HepG2 (cell line): ENCODE results near the gene GRHPR. TPM values are rescaled to one million over a fixed set of nuclear protein-coding genes. Genes with fewer than 3 reads are reported as not detected.

Source experiments
- AHR ChIP-seq: IDR thresholded peaks from 2 replicates; pipeline ENCODE4 v1.6.1; 2018; ENCODE audit warnings: missing genetic modification reagents, missing compliant biosample characterization
- CBFB ChIP-seq: sonication (generic); formaldehyde crosslinking; IDR thresholded peaks from 2 replicates; pipeline ENCODE4 v1.4.0; 2020; ENCODE audit warnings: missing genetic modification reagents
- IRX3 ChIP-seq: sonication (generic); formaldehyde crosslinking; IDR thresholded peaks from 2 replicates; pipeline ENCODE4 v1.8.1; 2023; ENCODE audit warnings: mild to moderate bottlenecking, low read depth, missing genetic modification reagents, borderline replicate concordance
- PAX8 ChIP-seq: sonication (generic); formaldehyde crosslinking; IDR thresholded peaks from 2 replicates; pipeline ENCODE4 v1.8.0; 2022; ENCODE audit warnings: mild to moderate bottlenecking, missing genetic modification reagents, borderline replicate concordance
- POLR2A ChIP-seq, 2 experiments: IDR thresholded peaks; 2 replicates each; pipeline ENCODE4 v1.6.1; 2011; ENCODE audit warnings: low read depth in 2 of 2, low read length in 2 of 2, mild to moderate bottlenecking in 1 of 2, moderate library complexity in 1 of 2; ENCODE audit not compliant: insufficient read depth in 1 of 2
- RXRB ChIP-seq: IDR thresholded peaks from 2 replicates; pipeline ENCODE4 v1.6.1; 2016; ENCODE audit warnings: borderline replicate concordance, missing genetic modification reagents, missing compliant biosample characterization
- SMC3 ChIP-seq: IDR thresholded peaks from 2 replicates; pipeline ENCODE4 v1.6.1; 2011; ENCODE audit warnings: low read length, improper control_type of control experiment
- YEATS2 ChIP-seq: sonication (generic); formaldehyde crosslinking; IDR thresholded peaks from 2 replicates; pipeline ENCODE4 v1.4.0; 2020; ENCODE audit warnings: missing genetic modification reagents, borderline replicate concordance
- ZNF180 ChIP-seq: sonication (generic); formaldehyde crosslinking; IDR thresholded peaks from 2 replicates; pipeline ENCODE4 v1.4.0; 2020; ENCODE audit warnings: low read depth, missing genetic modification reagents, borderline replicate concordance
- ZNF468 ChIP-seq: sonication (generic); formaldehyde crosslinking; IDR thresholded peaks from 2 replicates; pipeline ENCODE4 v1.8.0; 2022; ENCODE audit warnings: mild to moderate bottlenecking, moderate library complexity, missing genetic modification reagents
- ZNF570 ChIP-seq: sonication (generic); formaldehyde crosslinking; IDR thresholded peaks from 2 replicates; pipeline ENCODE4 v1.4.0; 2020; ENCODE audit warnings: mild to moderate bottlenecking, missing genetic modification reagents, borderline replicate concordance
- ZNF577 ChIP-seq: sonication (generic); formaldehyde crosslinking; IDR thresholded peaks from 2 replicates; pipeline ENCODE4 v1.4.0; 2020; ENCODE audit warnings: mild to moderate bottlenecking, low read depth, missing genetic modification reagents, borderline replicate concordance
- polyA plus RNA-seq, 8 experiments: library from polyadenylated mRNA; depleted of rRNA in 3 of 8; stranded (reverse) in 7 of 8; unstranded in 1 of 8; fragments of >200 nt; fragmentation: Illumina TruSeq in 4 of 8; extraction: Trizol in 4 of 8; gene quantifications; 2 replicates each; pipeline versions ENCODE4 v1.2.1 to v1.2.3, GENCODE V29; 2011 to 2016; ENCODE audit warnings: low read depth in 4 of 8, missing spikeins in 1 of 8, mixed read lengths in 1 of 8; ENCODE audit not compliant: insufficient read depth in 1 of 8
- total RNA-seq, 5 experiments: library from RNA; depleted of rRNA; stranded (reverse); fragments of >200 nt; fragmentation: Illumina TruSeq; extraction: Trizol; gene quantifications; 2 replicates each; pipeline ENCODE4 v1.2.3, GENCODE V29; 2016; ENCODE audit warnings: low read depth in 1 of 5
- TF ChIP-seq, protein P1 (sequence below): IDR thresholded peaks from 2 replicates; pipeline ENCODE4 v1.6.1; 2012; ENCODE audit warnings: low read depth, low read length, improper control_type of control experiment
- TF ChIP-seq, protein P2 (sequence below): sonication (generic); formaldehyde crosslinking; IDR thresholded peaks from 2 replicates; pipeline ENCODE4 v1.5.0; 2020; ENCODE audit warnings: missing genetic modification reagents
- TF ChIP-seq, protein P3 (sequence below): sonication (generic); formaldehyde crosslinking; IDR thresholded peaks from 2 replicates; pipeline ENCODE4 v1.8.0; 2022; ENCODE audit warnings: mild to moderate bottlenecking, missing genetic modification reagents, moderate library complexity
- TF ChIP-seq, protein P4 (sequence below): sonication (generic); formaldehyde crosslinking; IDR thresholded peaks from 2 replicates; pipeline ENCODE4 v1.5.0; 2020; ENCODE audit warnings: mild to moderate bottlenecking, missing genetic modification reagents, borderline replicate concordance
- TF ChIP-seq, protein P5 (sequence below): sonication (generic); formaldehyde crosslinking; IDR thresholded peaks from 2 replicates; pipeline ENCODE4 v1.4.0; 2020; ENCODE audit warnings: mild to moderate bottlenecking, missing genetic modification reagents
- TF ChIP-seq, protein P6 (sequence below): IDR thresholded peaks from 2 replicates; pipeline ENCODE4 v1.6.1; 2016; ENCODE audit warnings: missing compliant biosample characterization, missing genetic modification reagents, borderline replicate concordance

Gene GRHPR
- total and polyA plus RNA-seq, 2 of the 13 experiments (the other 11 are each of a cell fraction or from before 2014, with no cell fraction given), result 113 to 115 TPM

DNA sequence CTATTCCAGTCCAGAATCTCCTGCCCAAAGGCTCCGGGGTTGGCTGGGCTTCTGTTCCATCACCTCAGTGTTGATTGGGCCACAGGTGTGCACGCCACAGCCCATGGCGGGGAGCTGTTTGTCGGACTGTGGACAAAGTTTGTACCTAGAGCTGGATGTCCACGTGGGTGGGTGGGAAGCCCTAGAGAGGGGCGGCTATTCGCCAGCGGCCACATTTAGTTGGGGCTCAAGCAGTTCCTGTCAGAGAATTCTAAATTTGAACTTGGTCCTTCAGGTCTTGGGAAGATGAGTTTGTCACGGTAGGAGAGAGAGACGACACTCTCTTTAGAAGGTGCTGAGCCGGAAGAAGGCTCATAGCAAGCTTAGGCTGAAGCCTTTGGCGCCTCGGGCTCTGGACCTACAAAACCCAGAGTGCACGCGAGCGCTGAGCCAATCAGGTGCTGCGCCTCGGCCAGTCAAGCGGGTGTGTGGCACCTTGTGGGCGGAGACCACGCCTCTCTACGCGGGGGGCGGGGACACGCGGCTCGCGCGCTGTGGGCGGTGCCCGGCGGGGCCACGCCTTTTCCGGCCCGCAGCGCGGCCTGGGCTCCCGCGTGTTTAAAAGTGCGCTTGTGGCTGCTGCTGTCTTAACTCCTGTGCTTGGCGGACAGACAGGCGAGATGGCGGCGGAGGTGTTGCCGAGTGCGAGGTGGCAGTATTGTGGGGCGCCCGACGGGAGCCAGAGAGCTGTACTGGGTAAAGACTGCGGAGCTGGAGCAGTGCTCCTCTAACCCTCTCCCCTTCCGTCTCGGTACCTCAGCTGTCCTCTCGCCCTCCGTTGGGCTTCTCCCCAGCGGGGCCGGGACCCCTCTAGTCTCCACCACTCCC, 63.1 kb downstream of the GRHPR start, which contains the start of gene POLR1E (continued):
- TF ChIP-seq, protein P1, sequence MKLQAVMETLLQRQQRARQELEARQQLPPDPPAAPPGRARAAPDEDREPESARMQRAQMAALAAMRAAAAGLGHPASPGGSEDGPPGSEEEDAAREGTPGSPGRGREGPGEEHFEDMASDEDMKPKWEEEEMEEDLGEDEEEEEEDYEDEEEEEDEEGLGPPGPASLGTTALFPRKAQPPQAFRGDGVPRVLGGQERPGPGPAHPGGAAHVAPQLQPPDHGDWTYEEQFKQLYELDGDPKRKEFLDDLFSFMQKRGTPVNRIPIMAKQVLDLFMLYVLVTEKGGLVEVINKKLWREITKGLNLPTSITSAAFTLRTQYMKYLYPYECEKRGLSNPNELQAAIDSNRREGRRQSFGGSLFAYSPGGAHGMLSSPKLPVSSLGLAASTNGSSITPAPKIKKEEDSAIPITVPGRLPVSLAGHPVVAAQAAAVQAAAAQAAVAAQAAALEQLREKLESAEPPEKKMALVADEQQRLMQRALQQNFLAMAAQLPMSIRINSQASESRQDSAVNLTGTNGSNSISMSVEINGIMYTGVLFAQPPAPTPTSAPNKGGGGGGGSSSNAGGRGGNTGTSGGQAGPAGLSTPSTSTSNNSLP, result no peak
- 0 out of 2 replicates have a peak, but pooled peaks have one; percentile 48 for TF ChIP-seq ZNF570 (CRISPR knock-in tag)
- no peak for TF ChIP-seq AHR (CRISPR knock-in tag)
- TF ChIP-seq, protein P2, sequence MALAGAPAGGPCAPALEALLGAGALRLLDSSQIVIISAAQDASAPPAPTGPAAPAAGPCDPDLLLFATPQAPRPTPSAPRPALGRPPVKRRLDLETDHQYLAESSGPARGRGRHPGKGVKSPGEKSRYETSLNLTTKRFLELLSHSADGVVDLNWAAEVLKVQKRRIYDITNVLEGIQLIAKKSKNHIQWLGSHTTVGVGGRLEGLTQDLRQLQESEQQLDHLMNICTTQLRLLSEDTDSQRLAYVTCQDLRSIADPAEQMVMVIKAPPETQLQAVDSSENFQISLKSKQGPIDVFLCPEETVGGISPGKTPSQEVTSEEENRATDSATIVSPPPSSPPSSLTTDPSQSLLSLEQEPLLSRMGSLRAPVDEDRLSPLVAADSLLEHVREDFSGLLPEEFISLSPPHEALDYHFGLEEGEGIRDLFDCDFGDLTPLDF (CRISPR knock-in tag), result peak; percentile 82
- TF ChIP-seq, protein P3, sequence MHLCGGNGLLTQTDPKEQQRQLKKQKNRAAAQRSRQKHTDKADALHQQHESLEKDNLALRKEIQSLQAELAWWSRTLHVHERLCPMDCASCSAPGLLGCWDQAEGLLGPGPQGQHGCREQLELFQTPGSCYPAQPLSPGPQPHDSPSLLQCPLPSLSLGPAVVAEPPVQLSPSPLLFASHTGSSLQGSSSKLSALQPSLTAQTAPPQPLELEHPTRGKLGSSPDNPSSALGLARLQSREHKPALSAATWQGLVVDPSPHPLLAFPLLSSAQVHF (CRISPR knock-in tag), result no peak
- TF ChIP-seq CBFB, result no peak
- peak; percentile 88 to 91 for TF ChIP-seq POLR2A (IDR thresholded peaks at IDR 0.05; ENCODE audit: insufficient read depth in 1 of 2, low read depth in 2 of 2, low read length in 2 of 2)
- no peak for TF ChIP-seq RXRB (CRISPR knock-in tag)
- TF ChIP-seq, protein P4, sequence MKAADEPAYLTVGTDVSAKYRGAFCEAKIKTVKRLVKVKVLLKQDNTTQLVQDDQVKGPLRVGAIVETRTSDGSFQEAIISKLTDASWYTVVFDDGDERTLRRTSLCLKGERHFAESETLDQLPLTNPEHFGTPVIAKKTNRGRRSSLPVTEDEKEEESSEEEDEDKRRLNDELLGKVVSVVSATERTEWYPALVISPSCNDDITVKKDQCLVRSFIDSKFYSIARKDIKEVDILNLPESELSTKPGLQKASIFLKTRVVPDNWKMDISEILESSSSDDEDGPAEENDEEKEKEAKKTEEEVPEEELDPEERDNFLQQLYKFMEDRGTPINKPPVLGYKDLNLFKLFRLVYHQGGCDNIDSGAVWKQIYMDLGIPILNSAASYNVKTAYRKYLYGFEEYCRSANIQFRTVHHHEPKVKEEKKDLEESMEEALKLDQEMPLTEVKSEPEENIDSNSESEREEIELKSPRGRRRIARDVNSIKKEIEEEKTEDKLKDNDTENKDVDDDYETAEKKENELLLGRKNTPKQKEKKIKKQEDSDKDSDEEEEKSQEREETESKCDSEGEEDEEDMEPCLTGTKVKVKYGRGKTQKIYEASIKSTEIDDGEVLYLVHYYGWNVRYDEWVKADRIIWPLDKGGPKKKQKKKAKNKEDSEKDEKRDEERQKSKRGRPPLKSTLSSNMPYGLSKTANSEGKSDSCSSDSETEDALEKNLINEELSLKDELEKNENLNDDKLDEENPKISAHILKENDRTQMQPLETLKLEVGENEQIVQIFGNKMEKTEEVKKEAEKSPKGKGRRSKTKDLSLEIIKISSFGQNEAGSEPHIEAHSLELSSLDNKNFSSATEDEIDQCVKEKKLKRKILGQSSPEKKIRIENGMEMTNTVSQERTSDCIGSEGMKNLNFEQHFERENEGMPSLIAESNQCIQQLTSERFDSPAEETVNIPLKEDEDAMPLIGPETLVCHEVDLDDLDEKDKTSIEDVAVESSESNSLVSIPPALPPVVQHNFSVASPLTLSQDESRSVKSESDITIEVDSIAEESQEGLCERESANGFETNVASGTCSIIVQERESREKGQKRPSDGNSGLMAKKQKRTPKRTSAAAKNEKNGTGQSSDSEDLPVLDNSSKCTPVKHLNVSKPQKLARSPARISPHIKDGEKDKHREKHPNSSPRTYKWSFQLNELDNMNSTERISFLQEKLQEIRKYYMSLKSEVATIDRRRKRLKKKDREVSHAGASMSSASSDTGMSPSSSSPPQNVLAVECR (CRISPR knock-in tag), result peak; percentile 97
- TF ChIP-seq, protein P5, sequence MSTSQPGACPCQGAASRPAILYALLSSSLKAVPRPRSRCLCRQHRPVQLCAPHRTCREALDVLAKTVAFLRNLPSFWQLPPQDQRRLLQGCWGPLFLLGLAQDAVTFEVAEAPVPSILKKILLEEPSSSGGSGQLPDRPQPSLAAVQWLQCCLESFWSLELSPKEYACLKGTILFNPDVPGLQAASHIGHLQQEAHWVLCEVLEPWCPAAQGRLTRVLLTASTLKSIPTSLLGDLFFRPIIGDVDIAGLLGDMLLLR (CRISPR knock-in tag), result peak; percentile 88
- TF ChIP-seq, protein P6, sequence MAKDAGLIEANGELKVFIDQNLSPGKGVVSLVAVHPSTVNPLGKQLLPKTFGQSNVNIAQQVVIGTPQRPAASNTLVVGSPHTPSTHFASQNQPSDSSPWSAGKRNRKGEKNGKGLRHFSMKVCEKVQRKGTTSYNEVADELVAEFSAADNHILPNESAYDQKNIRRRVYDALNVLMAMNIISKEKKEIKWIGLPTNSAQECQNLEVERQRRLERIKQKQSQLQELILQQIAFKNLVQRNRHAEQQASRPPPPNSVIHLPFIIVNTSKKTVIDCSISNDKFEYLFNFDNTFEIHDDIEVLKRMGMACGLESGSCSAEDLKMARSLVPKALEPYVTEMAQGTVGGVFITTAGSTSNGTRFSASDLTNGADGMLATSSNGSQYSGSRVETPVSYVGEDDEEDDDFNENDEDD (CRISPR knock-in tag), result peak; percentile 94
- TF ChIP-seq ZNF180 (CRISPR knock-in tag), result no peak
- no peak for TF ChIP-seq SMC3
- no peak for TF ChIP-seq ZNF468 (CRISPR knock-in tag)
- no peak for TF ChIP-seq ZNF577 (CRISPR knock-in tag)
- no peak for TF ChIP-seq IRX3 (CRISPR knock-in tag)
- TF ChIP-seq PAX8 (CRISPR knock-in tag), result no peak; the same call in 1 of the 2 replicates
- TF ChIP-seq YEATS2 (CRISPR knock-in tag), result no peak
